Measurements from ENCODE around the gene SPCS1. TPM values are rescaled to one million over a fixed set of nuclear protein-coding genes. Genes with fewer than 3 reads are reported as not detected.

SPCS1 gene
- total RNA-seq, 1 experiment from 2014 or later = 101 TPM

DNA sequence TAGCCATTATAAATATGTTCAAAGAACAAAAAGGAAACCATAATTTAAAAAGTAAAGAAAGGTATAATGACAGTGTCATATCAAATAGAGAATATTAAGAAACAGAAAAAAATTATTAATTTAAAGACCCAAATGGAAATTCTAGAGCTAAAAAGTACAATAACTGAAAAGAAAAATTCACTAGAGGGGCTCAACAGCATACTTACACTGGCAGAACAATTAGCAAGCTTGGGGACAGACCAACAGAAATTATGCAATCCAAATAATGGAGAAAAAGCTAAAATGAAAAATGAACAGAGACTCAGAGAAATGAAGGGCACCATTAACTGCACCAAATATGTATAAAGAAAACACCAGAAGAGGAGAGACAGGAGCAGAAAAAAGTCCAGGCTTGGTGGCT is 13.7 kb downstream of the SPCS1 start:
- DNase-seq (ENCODE audit: low spot score) = no peak
- Mint-ChIP-seq H3K9me3 (no peaks in the 10 kb centered on the region), H3K4me3 (no peak overlapping the region), H3K36me3 (no peaks in the 10 kb centered on the region), H3K27me3 (ENCODE audit: low read depth) (no peaks in the 10 kb centered on the region), H3K27ac (no peak overlapping the region), H3K4me1 (peaks cover 7% of the 10 kb centered on the region)
- ChIA-PET POLR2A (interaction anchor here (0.8 kb wide), 1 partner anchor 270 kb away, joined by 7 read pairs; no protein-coding TSS in a partner anchor), CTCF (no interaction called here)
- TF ChIP-seq NFATC4 (CRISPR knock-in tag; IDR thresholded peaks at IDR 0.05) = no peak
- ATAC-seq = no peak

DNA sequence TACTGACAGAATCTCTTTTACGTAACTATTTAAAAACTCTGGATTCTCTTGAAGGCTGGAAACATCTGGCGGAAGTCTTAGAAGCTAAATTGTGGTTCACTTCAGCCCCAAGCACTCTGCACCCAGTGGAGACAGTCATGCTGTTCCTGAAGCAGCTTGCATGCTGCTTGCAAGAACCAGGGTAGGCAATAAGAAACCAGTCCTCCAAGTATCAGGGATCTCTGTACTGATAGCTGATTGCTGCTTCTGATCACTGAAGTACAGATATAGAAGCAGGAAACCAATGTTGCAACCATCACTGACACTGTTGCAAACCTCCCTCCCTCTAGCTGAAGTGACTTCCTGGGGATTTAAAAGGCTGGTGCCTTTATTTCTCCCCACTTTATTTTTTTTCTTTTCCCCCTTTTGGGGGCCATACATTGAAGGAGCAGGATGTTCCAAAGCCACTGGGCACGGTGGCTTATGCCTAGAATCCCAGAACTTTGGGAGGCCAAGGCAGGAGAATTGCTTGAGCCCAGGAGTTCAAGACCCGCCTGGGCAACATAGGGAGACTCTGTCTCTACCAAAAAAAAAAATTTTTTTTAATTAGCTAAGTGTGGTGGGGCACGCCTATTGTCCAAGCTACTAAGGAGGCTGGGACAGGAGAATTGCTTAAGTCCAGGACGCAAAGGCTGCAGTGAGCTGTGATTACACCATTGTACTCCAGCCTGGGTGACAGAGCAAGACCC is 15.3 kb downstream of the SPCS1 start:
- H3K9me3 Mint-ChIP-seq = peaks cover 8% of the 10 kb centered on the region; the same call in 1 of the 2 replicates
- POLR2A ChIA-PET = interaction anchor here (0.5 kb wide), 1 partner anchor 494 kb away, joined by 6 read pairs; no protein-coding TSS in a partner anchor
- no peak overlapping the region for H3K4me3 Mint-ChIP-seq
- H3K27me3 Mint-ChIP-seq (ENCODE audit: low read depth) = no peaks in the 10 kb centered on the region
- no peak overlapping the region for H3K27ac Mint-ChIP-seq
- no peaks in the 10 kb centered on the region; the same call in 1 of the 2 replicates for H3K4me1 Mint-ChIP-seq
- TF ChIP-seq SMAD3 (CRISPR knock-in tag; IDR thresholded peaks at IDR 0.05; ENCODE audit: borderline replicate concordance) (no peak), MYBL2 (CRISPR knock-in tag; IDR thresholded peaks at IDR 0.05) (no peak), TP53 (CRISPR knock-in tag; IDR thresholded peaks at IDR 0.05) (no peak), OVOL2 (CRISPR knock-in tag; IDR thresholded peaks at IDR 0.05; ENCODE audit: borderline replicate concordance) (no peak), RELA (CRISPR knock-in tag; IDR thresholded peaks at IDR 0.05; ENCODE audit: borderline replicate concordance) (no peak), ESRRA (CRISPR knock-in tag; IDR thresholded peaks at IDR 0.05; ENCODE audit: borderline replicate concordance) (no peak), JUN (CRISPR knock-in tag; IDR thresholded peaks at IDR 0.05) (no peak), CREM (CRISPR knock-in tag; IDR thresholded peaks at IDR 0.05) (no peak), NR1H2 (CRISPR knock-in tag; IDR thresholded peaks at IDR 0.05) (no peak)
- TF ChIP-seq, protein P1, sequence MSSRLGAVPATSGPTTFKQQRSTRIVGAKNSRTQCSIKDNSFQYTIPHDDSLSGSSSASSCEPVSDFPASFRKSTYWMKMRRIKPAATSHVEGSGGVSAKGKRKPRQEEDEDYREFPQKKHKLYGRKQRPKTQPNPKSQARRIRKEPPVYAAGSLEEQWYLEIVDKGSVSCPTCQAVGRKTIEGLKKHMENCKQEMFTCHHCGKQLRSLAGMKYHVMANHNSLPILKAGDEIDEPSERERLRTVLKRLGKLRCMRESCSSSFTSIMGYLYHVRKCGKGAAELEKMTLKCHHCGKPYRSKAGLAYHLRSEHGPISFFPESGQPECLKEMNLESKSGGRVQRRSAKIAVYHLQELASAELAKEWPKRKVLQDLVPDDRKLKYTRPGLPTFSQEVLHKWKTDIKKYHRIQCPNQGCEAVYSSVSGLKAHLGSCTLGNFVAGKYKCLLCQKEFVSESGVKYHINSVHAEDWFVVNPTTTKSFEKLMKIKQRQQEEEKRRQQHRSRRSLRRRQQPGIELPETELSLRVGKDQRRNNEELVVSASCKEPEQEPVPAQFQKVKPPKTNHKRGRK (CRISPR knock-in tag; IDR thresholded peaks at IDR 0.05; ENCODE audit: borderline replicate concordance) = no peak
- TF ChIP-seq, protein P2, sequence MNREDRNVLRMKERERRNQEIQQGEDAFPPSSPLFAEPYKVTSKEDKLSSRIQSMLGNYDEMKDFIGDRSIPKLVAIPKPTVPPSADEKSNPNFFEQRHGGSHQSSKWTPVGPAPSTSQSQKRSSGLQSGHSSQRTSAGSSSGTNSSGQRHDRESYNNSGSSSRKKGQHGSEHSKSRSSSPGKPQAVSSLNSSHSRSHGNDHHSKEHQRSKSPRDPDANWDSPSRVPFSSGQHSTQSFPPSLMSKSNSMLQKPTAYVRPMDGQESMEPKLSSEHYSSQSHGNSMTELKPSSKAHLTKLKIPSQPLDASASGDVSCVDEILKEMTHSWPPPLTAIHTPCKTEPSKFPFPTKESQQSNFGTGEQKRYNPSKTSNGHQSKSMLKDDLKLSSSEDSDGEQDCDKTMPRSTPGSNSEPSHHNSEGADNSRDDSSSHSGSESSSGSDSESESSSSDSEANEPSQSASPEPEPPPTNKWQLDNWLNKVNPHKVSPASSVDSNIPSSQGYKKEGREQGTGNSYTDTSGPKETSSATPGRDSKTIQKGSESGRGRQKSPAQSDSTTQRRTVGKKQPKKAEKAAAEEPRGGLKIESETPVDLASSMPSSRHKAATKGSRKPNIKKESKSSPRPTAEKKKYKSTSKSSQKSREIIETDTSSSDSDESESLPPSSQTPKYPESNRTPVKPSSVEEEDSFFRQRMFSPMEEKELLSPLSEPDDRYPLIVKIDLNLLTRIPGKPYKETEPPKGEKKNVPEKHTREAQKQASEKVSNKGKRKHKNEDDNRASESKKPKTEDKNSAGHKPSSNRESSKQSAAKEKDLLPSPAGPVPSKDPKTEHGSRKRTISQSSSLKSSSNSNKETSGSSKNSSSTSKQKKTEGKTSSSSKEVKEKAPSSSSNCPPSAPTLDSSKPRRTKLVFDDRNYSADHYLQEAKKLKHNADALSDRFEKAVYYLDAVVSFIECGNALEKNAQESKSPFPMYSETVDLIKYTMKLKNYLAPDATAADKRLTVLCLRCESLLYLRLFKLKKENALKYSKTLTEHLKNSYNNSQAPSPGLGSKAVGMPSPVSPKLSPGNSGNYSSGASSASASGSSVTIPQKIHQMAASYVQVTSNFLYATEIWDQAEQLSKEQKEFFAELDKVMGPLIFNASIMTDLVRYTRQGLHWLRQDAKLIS (CRISPR knock-in tag; IDR thresholded peaks at IDR 0.05; ENCODE audit: borderline replicate concordance) = no peak
- TF ChIP-seq, protein P3, sequence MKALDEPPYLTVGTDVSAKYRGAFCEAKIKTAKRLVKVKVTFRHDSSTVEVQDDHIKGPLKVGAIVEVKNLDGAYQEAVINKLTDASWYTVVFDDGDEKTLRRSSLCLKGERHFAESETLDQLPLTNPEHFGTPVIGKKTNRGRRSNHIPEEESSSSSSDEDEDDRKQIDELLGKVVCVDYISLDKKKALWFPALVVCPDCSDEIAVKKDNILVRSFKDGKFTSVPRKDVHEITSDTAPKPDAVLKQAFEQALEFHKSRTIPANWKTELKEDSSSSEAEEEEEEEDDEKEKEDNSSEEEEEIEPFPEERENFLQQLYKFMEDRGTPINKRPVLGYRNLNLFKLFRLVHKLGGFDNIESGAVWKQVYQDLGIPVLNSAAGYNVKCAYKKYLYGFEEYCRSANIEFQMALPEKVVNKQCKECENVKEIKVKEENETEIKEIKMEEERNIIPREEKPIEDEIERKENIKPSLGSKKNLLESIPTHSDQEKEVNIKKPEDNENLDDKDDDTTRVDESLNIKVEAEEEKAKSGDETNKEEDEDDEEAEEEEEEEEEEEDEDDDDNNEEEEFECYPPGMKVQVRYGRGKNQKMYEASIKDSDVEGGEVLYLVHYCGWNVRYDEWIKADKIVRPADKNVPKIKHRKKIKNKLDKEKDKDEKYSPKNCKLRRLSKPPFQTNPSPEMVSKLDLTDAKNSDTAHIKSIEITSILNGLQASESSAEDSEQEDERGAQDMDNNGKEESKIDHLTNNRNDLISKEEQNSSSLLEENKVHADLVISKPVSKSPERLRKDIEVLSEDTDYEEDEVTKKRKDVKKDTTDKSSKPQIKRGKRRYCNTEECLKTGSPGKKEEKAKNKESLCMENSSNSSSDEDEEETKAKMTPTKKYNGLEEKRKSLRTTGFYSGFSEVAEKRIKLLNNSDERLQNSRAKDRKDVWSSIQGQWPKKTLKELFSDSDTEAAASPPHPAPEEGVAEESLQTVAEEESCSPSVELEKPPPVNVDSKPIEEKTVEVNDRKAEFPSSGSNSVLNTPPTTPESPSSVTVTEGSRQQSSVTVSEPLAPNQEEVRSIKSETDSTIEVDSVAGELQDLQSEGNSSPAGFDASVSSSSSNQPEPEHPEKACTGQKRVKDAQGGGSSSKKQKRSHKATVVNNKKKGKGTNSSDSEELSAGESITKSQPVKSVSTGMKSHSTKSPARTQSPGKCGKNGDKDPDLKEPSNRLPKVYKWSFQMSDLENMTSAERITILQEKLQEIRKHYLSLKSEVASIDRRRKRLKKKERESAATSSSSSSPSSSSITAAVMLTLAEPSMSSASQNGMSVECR (CRISPR knock-in tag; IDR thresholded peaks at IDR 0.05; ENCODE audit: borderline replicate concordance) = no peak
- peaks cover 5% of the 10 kb centered on the region; the same call in 1 of the 2 replicates for H3K36me3 Mint-ChIP-seq
- CTCF ChIA-PET = interaction anchor here (1.2 to 1.5 kb wide), 2 partner anchors 71 to 99 kb away, joined by 3 to 5 read pairs; no protein-coding TSS in a partner anchor
- no peak for DNase-seq (ENCODE audit: low spot score)
- ATAC-seq = no peak

All from WTC11 (cell line).